ENCODE measurements around the gene CDT1.

Gene CDT1

DNA sequence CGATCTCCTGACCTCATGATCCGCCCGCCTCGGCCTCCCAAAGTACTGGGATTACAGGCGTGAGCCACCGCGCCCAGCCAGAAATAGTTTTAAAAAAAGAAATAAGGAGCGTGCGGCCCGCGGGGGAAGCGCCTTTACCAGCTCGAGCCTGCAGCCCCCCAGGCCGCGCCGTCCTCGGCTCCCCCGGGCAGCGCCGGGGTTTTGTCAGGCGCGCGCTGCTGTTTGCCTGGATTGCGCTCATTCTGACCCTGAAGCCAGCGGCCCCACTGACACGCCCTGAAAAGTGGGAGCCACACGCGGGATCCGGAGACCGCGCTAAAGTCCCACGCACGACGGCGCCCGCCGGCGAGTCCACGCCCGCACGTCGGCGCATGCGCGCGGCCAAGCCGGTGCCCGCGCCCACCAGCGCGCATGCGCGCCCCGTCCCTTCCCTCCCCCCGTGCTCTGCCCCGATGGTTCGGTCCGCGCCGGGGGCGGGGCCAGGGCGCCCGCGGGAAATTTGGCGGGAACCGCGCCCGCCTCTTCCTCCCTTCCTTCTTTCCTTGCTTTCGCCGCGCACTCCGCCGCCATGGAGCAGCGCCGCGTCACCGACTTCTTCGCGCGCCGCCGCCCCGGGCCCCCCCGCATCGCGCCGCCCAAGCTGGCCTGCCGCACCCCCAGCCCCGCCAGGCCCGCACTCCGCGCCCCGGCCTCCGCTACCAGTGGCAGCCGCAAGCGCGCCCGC is at the start of gene CDT1:
CDT1 (plus strand) TSS at position 526 of the 724 bp plus-strand sequence; CDS start at position 569, 43 bp downstream.
- Mint-ChIP-seq H3K9me3 (no peaks in the 10 kb centered on the region), H3K27ac (peak within 1 kb of the TSS; percentile 95), H3K4me1 (ENCODE audit: low read depth) (peaks cover 32% of the 10 kb centered on the region)

DNA sequence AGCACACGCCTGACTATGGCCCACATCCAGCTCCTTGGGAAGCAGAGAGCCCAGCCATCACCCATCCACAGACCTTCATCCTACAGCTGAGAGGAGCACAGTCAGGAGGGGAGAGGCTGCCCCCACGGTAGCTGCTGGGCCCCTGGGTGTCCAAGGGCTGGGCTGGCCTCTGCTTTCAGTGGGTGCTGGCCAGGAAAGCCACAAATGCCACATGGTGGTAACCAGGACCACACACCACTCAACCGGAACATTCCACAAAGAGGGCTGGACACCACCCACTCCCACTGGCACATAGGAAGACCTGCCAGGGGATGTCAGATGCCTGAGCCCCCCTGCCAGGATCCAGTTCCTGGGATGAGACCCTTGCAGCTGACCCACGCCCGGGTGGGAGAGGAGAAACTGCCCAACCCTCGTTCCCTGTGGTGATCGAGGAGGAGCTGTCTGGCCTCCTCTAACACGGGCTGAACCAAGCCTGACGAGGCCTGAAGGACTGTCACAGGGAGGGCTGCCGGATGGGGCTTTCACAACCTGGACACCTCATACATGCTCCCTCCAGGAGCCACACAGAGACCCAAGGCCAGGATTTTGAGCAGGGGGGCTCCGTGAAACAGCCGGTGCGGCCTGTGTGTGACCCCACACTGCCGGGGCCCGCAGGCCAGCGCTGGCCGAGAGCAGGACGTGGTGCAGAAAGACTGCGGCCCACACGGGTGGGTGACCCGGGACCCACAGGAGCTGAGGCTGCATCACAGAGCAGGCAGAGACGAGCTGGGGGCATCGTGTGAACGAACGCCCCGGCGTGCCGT is 49.3 kb upstream of the CDT1 start:
- no peak for DNase-seq
- H3K9me3 Mint-ChIP-seq: no peaks in the 10 kb centered on the region

More for the DNA sequence above, at the start of gene CDT1:
- Mint-ChIP-seq H3K4me3 (peak within 1 kb of the TSS; percentile 93), H3K36me3 (ENCODE audit: low read depth) (peaks cover 48% of the 10 kb centered on the region), H3K27me3 (no peaks in the 10 kb centered on the region)
- peak; percentile 95 for DNase-seq

DNA sequence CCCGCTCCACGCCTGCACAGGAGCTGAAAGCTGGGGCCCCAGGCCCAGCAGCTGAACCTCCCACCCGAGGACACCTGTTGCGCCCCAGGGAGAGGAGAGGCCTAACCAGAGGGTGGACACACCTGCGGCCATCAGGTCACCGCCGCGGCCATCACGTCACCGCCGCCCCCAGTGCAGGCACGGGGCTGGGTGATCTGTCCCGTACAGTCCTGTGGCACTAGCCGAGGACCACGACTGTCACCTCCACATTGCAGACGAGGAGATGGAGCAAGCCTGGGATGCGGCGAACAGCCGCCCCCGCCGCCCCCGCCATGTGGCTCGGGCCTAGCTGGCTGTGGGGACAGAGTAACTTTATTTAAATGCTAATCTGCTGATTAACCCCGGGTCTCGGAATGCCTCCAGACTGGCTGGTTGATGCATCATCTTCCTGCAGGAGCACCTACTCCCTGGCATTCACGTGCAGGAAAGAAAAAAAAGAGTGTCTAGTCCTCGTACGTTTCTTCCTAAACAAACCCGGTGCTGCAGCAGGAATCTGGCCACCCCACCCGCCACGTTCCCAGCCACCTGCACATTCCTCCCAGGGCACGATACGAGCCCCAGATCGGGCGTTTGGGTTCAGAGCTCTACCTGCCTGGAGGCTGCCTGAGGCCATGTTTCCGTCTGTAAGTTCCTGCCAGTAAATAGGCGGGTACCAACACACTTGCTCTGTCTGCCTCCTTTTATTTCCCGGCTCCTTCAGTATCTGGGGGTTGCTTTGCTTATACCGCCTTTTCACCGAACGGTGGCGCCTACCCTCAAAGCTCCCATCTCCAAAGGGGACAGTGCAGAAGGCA is 48.5 kb upstream of the CDT1 start:
- Mint-ChIP-seq H3K27ac (no peak overlapping the region), H3K9me3 (no peaks in the 10 kb centered on the region), H3K4me1 (ENCODE audit: low read depth) (peaks cover 21% of the 10 kb centered on the region), H3K27me3 (no peaks in the 10 kb centered on the region), H3K4me3 (no peak overlapping the region), H3K36me3 (ENCODE audit: low read depth) (peaks cover 13% of the 10 kb centered on the region)
- no peak for DNase-seq

More for the DNA sequence above, 49.3 kb upstream of the CDT1 start:
- peaks cover 16% of the 10 kb centered on the region for H3K36me3 Mint-ChIP-seq (ENCODE audit: low read depth)
- H3K4me3 Mint-ChIP-seq: no peak overlapping the region
- H3K27me3 Mint-ChIP-seq: no peaks in the 10 kb centered on the region
- no peak overlapping the region for H3K27ac Mint-ChIP-seq
- H3K4me1 Mint-ChIP-seq (ENCODE audit: low read depth): peaks cover 16% of the 10 kb centered on the region

- Mint-ChIP-seq H3K9me3 (no peaks in the 10 kb centered on the region), H3K4me3 (no peak overlapping the region), H3K27ac (no peak overlapping the region), H3K36me3 (ENCODE audit: low read depth) (peaks cover 13% of the 10 kb centered on the region), H3K27me3 (no peaks in the 10 kb centered on the region), H3K4me1 (ENCODE audit: low read depth) (peaks cover 23% of the 10 kb centered on the region)
- DNase-seq: no peak
Observed at GRCh38 chr16:88755745-88756443, 47.7 kb upstream of the CDT1 start.

DNA sequence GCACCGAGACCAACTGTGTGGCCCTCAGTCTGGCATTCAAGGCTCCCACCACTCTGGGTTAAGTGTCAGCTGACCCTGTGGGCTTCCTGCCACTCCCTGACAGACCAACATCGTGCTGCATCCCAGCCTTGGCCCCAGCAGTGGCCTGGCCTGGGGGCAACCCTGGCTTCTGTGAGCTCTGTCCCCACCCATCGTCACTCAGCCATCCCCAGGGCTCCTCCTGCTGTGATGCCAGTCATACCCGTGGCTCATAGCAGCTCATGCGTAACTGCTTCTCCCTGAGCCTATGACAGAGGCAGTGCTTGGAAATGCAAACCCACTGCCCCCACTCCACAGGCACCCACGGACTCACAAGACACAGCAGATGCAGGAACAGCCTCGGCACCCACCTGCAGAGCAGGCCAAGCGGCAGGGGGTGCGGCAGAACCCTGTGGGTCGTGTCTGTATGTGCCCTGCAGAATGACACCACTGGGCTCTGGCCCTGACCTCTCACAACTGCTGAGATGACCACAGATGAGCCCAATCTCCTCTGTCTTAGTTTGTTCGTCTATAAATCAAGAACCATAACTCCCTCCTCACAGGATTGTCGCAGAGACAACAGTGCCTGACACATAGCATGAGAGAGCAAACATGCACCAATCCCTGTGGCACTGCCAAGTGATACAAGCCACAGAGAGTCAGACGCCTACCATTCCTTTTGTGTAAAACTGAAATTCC is 45.2 kb upstream of the CDT1 start:
- Mint-ChIP-seq H3K36me3 (ENCODE audit: low read depth) (peaks cover 8% of the 10 kb centered on the region), H3K4me3 (no peak overlapping the region), H3K27ac (peak overlapping the region; percentile 33), H3K27me3 (no peaks in the 10 kb centered on the region), H3K4me1 (ENCODE audit: low read depth) (peaks cover 29% of the 10 kb centered on the region), H3K9me3 (no peaks in the 10 kb centered on the region)
- DNase-seq: no peak

- Mint-ChIP-seq H3K36me3 (ENCODE audit: low read depth) (peaks cover 11% of the 10 kb centered on the region), H3K4me1 (ENCODE audit: low read depth) (peaks cover 30% of the 10 kb centered on the region), H3K4me3 (no peak overlapping the region), H3K9me3 (no peaks in the 10 kb centered on the region), H3K27ac (peak overlapping the region; percentile 55), H3K27me3 (no peaks in the 10 kb centered on the region)
- no peak for DNase-seq
Observed at GRCh38 chr16:88758944-88759244, 44.7 kb upstream of the CDT1 start.

- DNase-seq: peak; percentile 53
- H3K27me3 Mint-ChIP-seq: no peaks in the 10 kb centered on the region
- H3K9me3 Mint-ChIP-seq: no peaks in the 10 kb centered on the region
- H3K36me3 Mint-ChIP-seq (ENCODE audit: low read depth): peaks cover 14% of the 10 kb centered on the region
- H3K4me3 Mint-ChIP-seq: no peak overlapping the region
- peak overlapping the region; percentile 55 for H3K27ac Mint-ChIP-seq
- H3K4me1 Mint-ChIP-seq (ENCODE audit: low read depth): peaks cover 33% of the 10 kb centered on the region
Observed at GRCh38 chr16:88759245-88759975, 44.2 kb upstream of the CDT1 start.

- Mint-ChIP-seq H3K9me3 (no peaks in the 10 kb centered on the region), H3K4me1 (ENCODE audit: low read depth) (peaks cover 33% of the 10 kb centered on the region), H3K27ac (no peak overlapping the region), H3K27me3 (no peaks in the 10 kb centered on the region), H3K4me3 (no peak overlapping the region), H3K36me3 (ENCODE audit: low read depth) (peaks cover 14% of the 10 kb centered on the region)
- no peak for DNase-seq
Observed at GRCh38 chr16:88759976-88760350, 43.6 kb upstream of the CDT1 start.

DNA sequence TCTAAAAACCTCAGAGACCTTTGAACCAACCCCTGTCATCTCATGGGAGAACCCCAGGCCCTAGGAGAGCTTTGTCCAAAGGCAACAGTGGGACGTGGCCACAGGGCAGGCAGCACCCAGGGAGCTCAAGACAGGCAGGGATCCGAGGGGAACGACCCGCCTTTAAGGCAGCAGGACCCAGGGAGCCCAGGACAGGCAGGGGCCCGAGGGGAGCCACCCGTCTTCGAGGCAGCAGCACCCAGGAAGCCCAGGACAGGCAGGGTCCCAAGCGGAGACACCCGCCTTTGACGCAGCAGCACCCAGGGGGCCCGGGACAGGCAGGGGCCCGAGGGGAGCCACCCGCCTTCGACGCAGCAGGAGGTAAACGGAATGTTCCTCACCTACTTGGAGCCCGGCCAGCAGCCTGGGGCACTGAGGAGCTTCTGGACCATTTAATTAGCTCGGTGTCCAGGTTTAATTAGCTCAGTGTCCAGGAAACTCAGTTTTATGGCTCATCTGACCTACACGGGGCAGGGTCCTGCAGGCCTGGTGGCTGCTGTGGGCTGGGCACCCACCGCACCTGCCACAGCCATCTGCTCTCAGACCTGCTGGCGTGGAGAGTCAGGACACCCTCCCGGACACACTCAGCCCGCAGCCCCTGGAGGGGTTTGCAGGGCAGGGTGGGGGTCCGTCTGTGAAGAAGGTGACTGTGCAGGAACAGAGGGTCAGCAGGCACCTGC is 43.0 kb upstream of the CDT1 start:
- peaks cover 31% of the 10 kb centered on the region for H3K4me1 Mint-ChIP-seq (ENCODE audit: low read depth)

DNA sequence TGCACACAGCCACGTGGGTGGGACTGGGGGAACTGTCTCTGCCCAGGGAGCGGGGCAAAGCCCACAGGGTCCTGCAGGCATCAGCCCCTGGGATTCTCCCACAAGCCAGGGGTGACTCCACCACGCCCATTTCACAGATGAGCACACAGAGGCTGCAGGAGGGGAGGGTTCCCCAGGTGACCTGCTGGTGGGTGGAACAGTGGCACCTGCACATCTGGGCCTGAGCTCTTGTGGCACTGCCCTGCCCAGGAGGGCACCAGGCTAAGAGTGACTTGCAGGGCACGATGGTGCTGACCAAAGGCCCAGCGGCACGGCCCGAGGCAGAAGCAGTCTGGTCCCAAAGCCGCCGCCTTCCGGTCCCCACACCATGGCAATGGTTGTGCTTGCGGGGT is 42.5 kb upstream of the CDT1 start:
- Mint-ChIP-seq H3K4me1 (ENCODE audit: low read depth) (peaks cover 35% of the 10 kb centered on the region), H3K27ac (no peak overlapping the region), H3K36me3 (ENCODE audit: low read depth) (peaks cover 17% of the 10 kb centered on the region), H3K9me3 (no peaks in the 10 kb centered on the region), H3K27me3 (no peaks in the 10 kb centered on the region), H3K4me3 (no peak overlapping the region)
- no peak for DNase-seq

More for the DNA sequence above, 43.0 kb upstream of the CDT1 start:
- peaks cover 14% of the 10 kb centered on the region for H3K36me3 Mint-ChIP-seq (ENCODE audit: low read depth)
- H3K27ac Mint-ChIP-seq: no peak overlapping the region
- no peak for DNase-seq
- H3K4me3 Mint-ChIP-seq: no peak overlapping the region
- H3K27me3 Mint-ChIP-seq: no peaks in the 10 kb centered on the region
- no peaks in the 10 kb centered on the region for H3K9me3 Mint-ChIP-seq

DNA sequence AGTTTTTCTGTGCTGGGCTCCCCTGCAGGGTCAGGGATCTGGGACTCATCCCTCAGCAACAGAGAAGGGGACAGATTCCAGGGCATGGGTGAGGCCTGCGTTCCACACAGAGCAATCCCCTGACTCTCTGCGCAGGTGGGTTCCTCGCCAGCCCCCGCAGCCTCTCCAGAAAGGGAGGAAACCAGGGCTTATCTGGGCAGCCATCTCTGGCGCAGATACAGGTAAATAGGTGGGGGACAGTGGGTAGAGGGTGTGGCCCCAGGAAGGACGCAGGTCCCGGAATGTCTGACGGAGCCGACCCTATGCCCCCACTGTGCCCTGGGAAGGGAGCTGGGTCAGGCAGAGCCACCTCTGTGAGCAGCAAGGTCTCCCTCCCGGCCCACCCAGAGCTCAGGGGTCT is 41.8 kb upstream of the CDT1 start:
- Mint-ChIP-seq H3K4me1 (ENCODE audit: low read depth) (peaks cover 41% of the 10 kb centered on the region), H3K27ac (no peak overlapping the region), H3K27me3 (no peaks in the 10 kb centered on the region), H3K36me3 (ENCODE audit: low read depth) (peaks cover 18% of the 10 kb centered on the region), H3K4me3 (no peak overlapping the region), H3K9me3 (no peaks in the 10 kb centered on the region)
- DNase-seq: no peak

GRCh38 chr16:88762258-88762870 is 41.2 kb upstream of the CDT1 start:
- H3K4me1 Mint-ChIP-seq (ENCODE audit: low read depth): peaks cover 44% of the 10 kb centered on the region
- no peak overlapping the region for H3K27ac Mint-ChIP-seq
- no peaks in the 10 kb centered on the region for H3K27me3 Mint-ChIP-seq
- no peak for DNase-seq
- no peaks in the 10 kb centered on the region for H3K9me3 Mint-ChIP-seq
- peaks cover 20% of the 10 kb centered on the region for H3K36me3 Mint-ChIP-seq (ENCODE audit: low read depth)
- H3K4me3 Mint-ChIP-seq: no peak overlapping the region

All from activated T-cell treated with anti-CD3 and anti-CD28 coated beads, Interleukin-2, amount 50 U/mL, for 24 hours (primary cell).